ENCODE data around the gene WDCP. TPM values are rescaled to one million over a fixed set of nuclear protein-coding genes. Genes with fewer than 3 reads are reported as not detected.

Gene WDCP
- total RNA-seq, 1 experiment from 2014 or later, result 20.0 TPM

GRCh38 chr2:24051833-24052232, 4.6 kb upstream of the WDCP start:
- DNase-seq (ENCODE audit: low read depth, low spot score), result no peak
- intact Hi-C loops (cut with micrococcal nuclease; ENCODE audit: unreplicated experiment), result no loop called here
- Histone ChIP-seq H3K4me3 (ENCODE audit: low read depth in 2 of 2, low read length in 2 of 2) (no peak overlapping the region), H3K36me3 (ENCODE audit: control insufficient read depth, insufficient read depth, low read length) (no peaks in the 10 kb centered on the region), H3K27me3 (ENCODE audit: control insufficient read depth, insufficient read depth, low read length) (no peaks in the 10 kb centered on the region), H3K9me3 (ENCODE audit: control insufficient read depth, insufficient read depth, low read depth, low read length) (no peaks in the 10 kb centered on the region), H3K4me1 (ENCODE audit: control insufficient read depth, insufficient read depth, low read length) (peaks cover 24% of the 10 kb centered on the region; the same call in 1 of the 2 replicates), H3K27ac (ENCODE audit: low read length) (no peak overlapping the region)
- ChIA-PET CTCF (no interaction called here), POLR2A (no interaction called here)
- no peak for TF ChIP-seq REST (IDR thresholded peaks at IDR 0.05; ENCODE audit: insufficient read depth in 1 of 2, low read depth in 2 of 2, low read length in 1 of 2)
- in situ Hi-C loops (cut with HindIII; ENCODE audit: low pct_unique_long_range_greater_than_20kb, low sequenced_read_pairs), result no loop called here
- BruUV-seq (replicated peaks), result no TSS peak
- ATAC-seq, result no peak

GRCh38 chr2:24050041-24050979, 3.1 kb upstream of the WDCP start:
- Histone ChIP-seq H3K36me3 (ENCODE audit: control insufficient read depth, insufficient read depth, low read length) (no peaks in the 10 kb centered on the region), H3K4me1 (ENCODE audit: control insufficient read depth, insufficient read depth, low read length) (peaks cover 30% of the 10 kb centered on the region; the same call in 1 of the 2 replicates), H3K9me3 (ENCODE audit: control insufficient read depth, insufficient read depth, low read depth, low read length) (no peaks in the 10 kb centered on the region), H3K27me3 (ENCODE audit: control insufficient read depth, insufficient read depth, low read length) (no peaks in the 10 kb centered on the region), H3K4me3 (ENCODE audit: low read depth in 2 of 2, low read length in 2 of 2) (peak overlapping the region; percentile 61 to 71), H3K27ac (ENCODE audit: low read length) (peak overlapping the region; percentile 53)
- no TSS peak for BruUV-seq (replicated peaks)
- ChIA-PET POLR2A (no interaction called here), CTCF (interaction anchor here (0.9 kb wide), 1 partner anchor 35 kb away, joined by 3 read pairs; no protein-coding TSS in a partner anchor)
- TF ChIP-seq POLR2AphosphoS5 (IDR thresholded peaks at IDR 0.05; ENCODE audit: low read depth, low read length) (no peak), CTCF (IDR thresholded peaks at IDR 0.05) (no peak), REST (IDR thresholded peaks at IDR 0.05; ENCODE audit: insufficient read depth in 1 of 2, low read depth in 2 of 2, low read length in 1 of 2) (no peak), SIN3A (IDR thresholded peaks at IDR 0.05; ENCODE audit: borderline replicate concordance, insufficient read depth, low read depth, low read length) (no peak), TCF7L2 (IDR thresholded peaks at IDR 0.05; ENCODE audit: low read depth, low read length) (no peak)
- intact Hi-C loops (cut with micrococcal nuclease; ENCODE audit: unreplicated experiment) (no loop called here), in situ Hi-C loops (cut with HindIII; ENCODE audit: low pct_unique_long_range_greater_than_20kb, low sequenced_read_pairs) (no loop called here)
- DNase-seq (ENCODE audit: low read depth, low spot score), result no peak
- peak; percentile 25 for ATAC-seq

Measured in Panc1 (cell line).